ENCODE data around the gene AFAP1L2.

AFAP1L2 gene

DNA sequence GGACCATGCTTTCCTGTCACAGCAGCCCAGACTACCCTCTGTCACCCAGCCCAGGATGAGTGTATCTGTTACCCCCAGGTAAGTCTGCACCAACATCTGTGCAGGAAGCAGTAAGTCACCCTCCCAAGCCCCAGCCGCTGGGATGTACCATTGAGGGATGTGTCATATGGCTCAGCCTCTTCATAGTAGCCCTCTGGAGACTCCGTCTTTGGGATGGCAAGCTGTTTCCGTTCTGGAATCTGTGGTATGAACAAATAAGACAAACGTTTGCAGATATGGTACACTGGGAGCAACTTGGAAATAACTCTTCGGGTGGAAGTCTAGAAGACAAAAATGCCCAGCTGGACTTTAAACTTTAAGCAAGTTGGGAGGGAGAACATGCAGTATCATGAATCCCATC is 81.3 kb downstream of the AFAP1L2 start:
- no peak overlapping the region for H3K27ac ChIP-seq

DNA sequence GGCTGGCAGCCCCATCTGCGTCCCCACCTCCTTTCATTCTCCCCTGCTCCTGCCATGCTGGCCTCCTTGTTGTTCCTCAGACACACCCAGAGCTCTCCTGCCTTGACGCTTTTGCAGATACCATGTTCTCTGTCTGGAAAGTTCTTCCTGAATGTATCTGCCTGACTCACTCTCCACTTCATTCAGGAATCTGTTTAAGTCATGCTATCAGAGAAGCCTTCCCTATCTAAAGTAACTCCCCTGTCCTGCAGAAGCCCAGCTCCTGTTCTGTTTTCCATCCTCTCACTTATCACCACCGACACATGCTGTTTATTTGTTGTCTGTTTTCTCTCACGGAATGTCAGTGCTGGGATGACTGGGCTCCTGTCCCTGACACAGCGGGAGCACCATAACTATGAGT is 82.0 kb downstream of the AFAP1L2 start:
- H3K27ac ChIP-seq: no peak overlapping the region
- TF ChIP-seq, protein P1, sequence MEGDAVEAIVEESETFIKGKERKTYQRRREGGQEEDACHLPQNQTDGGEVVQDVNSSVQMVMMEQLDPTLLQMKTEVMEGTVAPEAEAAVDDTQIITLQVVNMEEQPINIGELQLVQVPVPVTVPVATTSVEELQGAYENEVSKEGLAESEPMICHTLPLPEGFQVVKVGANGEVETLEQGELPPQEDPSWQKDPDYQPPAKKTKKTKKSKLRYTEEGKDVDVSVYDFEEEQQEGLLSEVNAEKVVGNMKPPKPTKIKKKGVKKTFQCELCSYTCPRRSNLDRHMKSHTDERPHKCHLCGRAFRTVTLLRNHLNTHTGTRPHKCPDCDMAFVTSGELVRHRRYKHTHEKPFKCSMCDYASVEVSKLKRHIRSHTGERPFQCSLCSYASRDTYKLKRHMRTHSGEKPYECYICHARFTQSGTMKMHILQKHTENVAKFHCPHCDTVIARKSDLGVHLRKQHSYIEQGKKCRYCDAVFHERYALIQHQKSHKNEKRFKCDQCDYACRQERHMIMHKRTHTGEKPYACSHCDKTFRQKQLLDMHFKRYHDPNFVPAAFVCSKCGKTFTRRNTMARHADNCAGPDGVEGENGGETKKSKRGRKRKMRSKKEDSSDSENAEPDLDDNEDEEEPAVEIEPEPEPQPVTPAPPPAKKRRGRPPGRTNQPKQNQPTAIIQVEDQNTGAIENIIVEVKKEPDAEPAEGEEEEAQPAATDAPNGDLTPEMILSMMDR (conservative IDR thresholded peaks at IDR 0.05): no peak

More for the DNA sequence above, 81.3 kb downstream of the AFAP1L2 start:
- TF ChIP-seq, protein P1 (conservative IDR thresholded peaks at IDR 0.05): no peak

DNA sequence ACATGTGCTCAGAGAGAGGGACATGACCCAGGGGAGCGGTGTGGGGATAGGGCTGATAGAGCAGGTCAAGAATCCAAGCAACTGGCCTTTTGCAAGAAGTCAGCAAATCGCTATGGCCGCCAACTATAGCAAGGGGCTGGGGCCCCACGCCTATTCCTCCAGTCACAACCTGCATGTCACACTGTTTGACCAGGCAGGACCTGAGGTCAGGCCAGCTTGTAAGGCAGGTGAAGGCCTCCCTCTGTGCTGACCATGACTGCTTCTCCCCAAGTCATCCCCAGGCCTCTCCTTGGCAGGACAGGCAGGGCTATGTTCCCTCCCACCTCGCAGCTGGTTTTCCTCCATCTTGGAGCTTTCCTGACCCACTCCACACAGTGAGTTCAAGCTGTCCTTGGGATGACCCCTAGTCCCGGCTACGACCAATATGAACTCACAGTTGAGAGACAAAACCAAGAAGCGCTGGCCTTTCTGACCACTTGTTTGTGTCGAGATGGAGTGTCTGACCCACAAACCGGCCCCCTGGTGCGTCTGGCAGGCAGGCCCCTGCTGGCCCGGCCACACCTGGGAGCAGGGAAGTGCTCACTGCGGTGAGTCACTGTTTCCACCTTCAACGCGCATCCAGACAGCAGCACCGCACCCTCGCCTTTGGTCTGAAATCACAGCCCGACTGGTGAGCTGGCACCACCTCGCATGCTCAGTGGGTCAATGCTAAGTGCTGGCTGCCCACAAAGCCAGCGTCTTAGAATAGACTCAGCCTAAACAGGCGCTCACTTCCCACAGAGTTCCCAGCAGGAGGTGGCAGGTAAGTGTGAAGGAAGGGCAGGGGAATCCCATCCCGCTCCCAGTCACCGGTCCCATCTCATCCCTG is 83.8 kb downstream of the AFAP1L2 start:
- TF ChIP-seq, protein P1 (conservative IDR thresholded peaks at IDR 0.05): no peak
- H3K27ac ChIP-seq: no peak overlapping the region

DNA sequence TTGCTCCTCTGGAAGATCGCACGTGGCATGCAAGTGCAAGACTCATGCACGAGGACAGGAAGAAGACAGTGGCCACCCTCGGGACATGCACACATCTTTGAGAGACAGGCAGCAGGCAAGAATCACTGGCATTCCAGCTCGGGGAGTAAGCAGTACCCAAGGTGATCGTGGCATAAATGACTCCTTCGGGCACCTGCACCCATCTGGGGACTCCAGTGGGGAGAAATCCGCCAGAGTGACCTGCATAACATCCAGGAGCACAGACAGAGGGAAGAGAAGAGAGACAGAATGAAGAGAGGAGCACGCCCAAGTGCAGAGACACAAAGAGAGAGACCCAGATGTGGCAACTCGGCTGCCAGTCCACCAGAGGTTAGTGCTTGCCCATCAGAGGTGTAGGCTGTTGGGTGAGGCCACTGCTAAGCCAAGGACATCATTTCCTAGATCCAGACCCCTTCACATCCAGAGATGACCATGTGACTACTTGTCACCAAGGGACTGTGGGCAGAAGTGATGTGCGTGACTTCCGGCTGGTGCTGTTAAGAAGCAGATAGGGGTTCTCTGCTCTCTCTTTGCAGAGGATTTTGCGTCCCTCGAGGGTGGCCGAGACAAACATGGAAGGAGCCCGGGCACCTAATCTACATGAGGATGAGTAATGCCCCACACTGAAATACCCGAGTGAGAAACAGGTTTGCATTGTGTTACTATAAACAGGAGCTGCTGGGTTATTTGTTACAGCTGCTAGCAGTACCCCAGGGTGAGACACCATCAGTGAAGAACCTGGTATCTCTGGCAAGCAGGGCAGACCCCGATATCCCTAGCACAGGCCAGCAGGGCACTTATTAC is 84.7 kb downstream of the AFAP1L2 start:
- no peak overlapping the region for H3K27ac ChIP-seq
- TF ChIP-seq, protein P1 (conservative IDR thresholded peaks at IDR 0.05): no peak

DNA sequence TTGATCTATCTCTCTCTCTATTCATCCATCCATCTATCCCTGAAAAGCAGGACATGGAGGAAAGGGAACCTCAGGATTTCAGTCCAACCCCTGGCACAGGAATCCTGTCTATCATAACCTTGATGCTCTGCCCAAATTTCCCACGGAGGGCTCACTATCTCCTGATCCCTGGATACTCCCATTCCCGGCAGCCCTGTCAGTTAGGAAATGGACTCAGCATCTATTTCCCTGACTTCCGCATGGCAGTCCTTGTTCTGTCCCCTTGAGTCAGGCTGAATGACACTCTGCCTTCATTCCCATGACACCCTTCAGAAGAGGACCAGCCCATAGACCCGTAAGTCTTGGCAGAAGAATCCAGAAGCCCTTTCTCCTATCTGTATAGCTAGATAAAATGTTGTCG is 87.6 kb downstream of the AFAP1L2 start:
- TF ChIP-seq, protein P1 (conservative IDR thresholded peaks at IDR 0.05): no peak
- H3K27ac ChIP-seq: no peak overlapping the region

DNA sequence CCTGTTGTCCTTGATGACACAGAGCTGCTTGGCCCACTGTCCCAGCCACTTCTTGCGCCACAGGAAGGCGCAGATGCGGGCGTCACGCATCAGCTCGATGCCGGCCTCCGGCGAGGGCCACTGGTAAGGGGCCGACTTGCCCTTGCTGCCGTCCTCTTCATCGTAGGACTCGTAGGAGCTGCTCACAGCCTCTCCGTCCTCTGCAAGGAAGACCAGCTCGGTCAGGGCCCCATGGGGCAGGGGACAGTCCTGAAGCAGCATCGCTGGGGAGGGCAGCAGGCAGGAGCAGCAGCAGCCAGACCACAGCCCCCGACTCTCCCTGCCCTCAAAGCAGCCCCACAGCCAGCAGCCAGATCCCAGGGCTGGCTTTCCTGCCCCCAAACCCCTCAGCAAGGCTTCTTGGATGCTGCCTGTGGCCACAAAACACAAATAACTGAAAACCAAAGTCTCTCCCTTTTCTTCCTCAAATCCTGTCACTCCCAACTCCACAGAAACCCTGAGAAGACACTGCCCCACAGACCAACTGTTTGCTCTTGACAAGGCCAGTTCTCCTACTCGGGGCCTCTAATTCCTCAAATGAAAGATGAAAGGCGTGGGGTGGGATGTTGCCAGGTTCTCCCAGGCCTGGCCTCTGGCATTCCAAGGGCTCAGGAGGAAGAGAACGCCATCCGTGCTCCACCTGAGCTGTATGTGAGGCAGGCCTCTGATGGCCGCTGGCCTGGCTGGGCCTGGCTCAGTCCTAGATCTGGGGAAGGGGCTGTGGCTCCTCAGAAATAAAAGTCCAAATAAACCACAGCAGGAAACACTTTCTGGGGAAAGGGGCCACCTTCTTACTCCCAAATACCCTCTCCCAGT is 88.5 kb downstream of the AFAP1L2 start:
- no peak overlapping the region for H3K27ac ChIP-seq
- TF ChIP-seq, protein P1 (conservative IDR thresholded peaks at IDR 0.05): no peak

Data from VCaP (cell line).